Measurements from ENCODE around the gene SIX6.

- TF ChIP-seq EZH2phosphoT487 (IDR thresholded peaks at IDR 0.05) (no peak), CTCF (IDR thresholded peaks at IDR 0.05) (no peak)
These were observed 2.4 kb upstream of the SIX6 start for GRCh38 chr14:60506462-60506984.

All from neural progenitor cell (in vitro differentiated cells).